PC-9 (cell line): ENCODE results near the gene ADARB2. TPM values are rescaled to one million over a fixed set of nuclear protein-coding genes. Genes with fewer than 3 reads are reported as not detected.

Source experiments
- BruUV-seq: library from RNA; stranded (reverse); fragments of 400-500 nt; replicated peaks from 2 replicates; lab custom pipeline; 2021; lab: Mats Ljungman, UMichigan
- CTCF ChIA-PET: fragments of 300-600 bp; sonication (Branson Sonifier 250); formaldehyde crosslinking; loops from one replicate; lab custom pipeline; 2022; ENCODE audit warnings: antibody characterized with exemption; lab: Charles Lee
- POLR2A ChIA-PET: fragments of 300-600 bp; sonication (Branson Sonifier 250); formaldehyde crosslinking; loops from one replicate; lab custom pipeline; 2022; ENCODE audit warnings: antibody characterized with exemption; ENCODE audit not compliant: unreplicated experiment; lab: Charles Lee
- DNase-seq, 2 experiments: peaks; one replicate each; pipeline versions ENCODE4 v3.0.0 to v3.0.0-alpha.2; 2015 to 2022; ENCODE audit warnings: mixed read lengths in 1 of 2
- H2AFZ ChIP-seq: fragments of 200-600 bp; sonication (generic); 2 replicates; pipeline ENCODE4 v1.8.1; 2017; ENCODE audit warnings: antibody characterized with exemption
- H3F3A ChIP-seq: fragments of 200-600 bp; sonication (generic); 2 replicates; pipeline ENCODE4 v1.8.1; 2017; ENCODE audit warnings: antibody characterized with exemption, mild to moderate bottlenecking, low read depth; ENCODE audit not compliant: insufficient read depth
- H3K27ac ChIP-seq: fragments of 200-600 bp; sonication (generic); 2 replicates; pipeline ENCODE4 v1.6.1; 2016; ENCODE audit warnings: mixed run types
- H3K27me3 ChIP-seq: fragments of 200-600 bp; sonication (generic); 2 replicates; pipeline ENCODE4 v1.6.1; 2016; ENCODE audit warnings: low read depth, mixed run types; ENCODE audit not compliant: insufficient read depth
- H3K36me3 ChIP-seq: fragments of 200-600 bp; sonication (generic); 2 replicates; pipeline ENCODE4 v1.6.1; 2016; ENCODE audit warnings: low read depth, mixed run types
- H3K4me1 ChIP-seq: fragments of 200-600 bp; sonication (generic); replicated peaks from 2 replicates; pipeline ENCODE4 v1.6.1; 2016; ENCODE audit warnings: mixed run types; ENCODE audit not compliant: insufficient read depth
- H3K4me2 ChIP-seq: fragments of 200-600 bp; sonication (generic); 2 replicates; pipeline ENCODE4 v1.6.1; 2017; ENCODE audit warnings: mixed run types
- H3K4me3 ChIP-seq: fragments of 200-600 bp; sonication (generic); 2 replicates; pipeline ENCODE4 v1.6.1; 2016; ENCODE audit warnings: mixed run types
- H3K79me2 ChIP-seq: fragments of 200-600 bp; sonication (generic); 2 replicates; pipeline ENCODE4 v1.6.1; 2017; ENCODE audit warnings: low read depth, mixed run types
- H3K9me2 ChIP-seq: fragments of 200-600 bp; sonication (generic); 2 replicates; pipeline ENCODE4 v1.8.1; 2017; ENCODE audit warnings: mild to moderate bottlenecking; ENCODE audit not compliant: insufficient read depth
- H3K9me3 ChIP-seq: fragments of 200-600 bp; sonication (generic); 2 replicates; pipeline ENCODE4 v1.8.1; 2016; ENCODE audit warnings: low read depth; ENCODE audit not compliant: insufficient read depth
- H4K20me1 ChIP-seq: fragments of 200-600 bp; sonication (generic); 2 replicates; pipeline ENCODE4 v1.8.1; 2017; ENCODE audit not compliant: insufficient read depth
- EZH2 ChIP-seq: fragments of 200-600 bp; sonication (generic); IDR thresholded peaks from 2 replicates; pipeline ENCODE4 v1.8.0; 2017; ENCODE audit warnings: antibody characterized with exemption, low read depth
- intact Hi-C: fragments of 100-400 bp; cut with micrococcal nuclease; formaldehyde crosslinking; loops from one replicate; pipeline ENCODE4 v1.10.0; 2022; ENCODE audit not compliant: unreplicated experiment
- total RNA-seq: library from RNA; stranded (reverse); gene quantifications from 2 replicates; pipeline ENCODE4 v1.2.3, GENCODE V29; 2021
- TF ChIP-seq, protein P1 (sequence below): fragments of 200-600 bp; sonication (generic); conservative IDR thresholded peaks from 2 replicates; pipeline ENCODE4 v1.6.1; 2017; ENCODE audit warnings: mixed run types, antibody characterized with exemption, mild to moderate bottlenecking, moderate library complexity

ADARB2 gene
- total RNA-seq, 1 experiment from 2014 or later = not detected

DNA sequence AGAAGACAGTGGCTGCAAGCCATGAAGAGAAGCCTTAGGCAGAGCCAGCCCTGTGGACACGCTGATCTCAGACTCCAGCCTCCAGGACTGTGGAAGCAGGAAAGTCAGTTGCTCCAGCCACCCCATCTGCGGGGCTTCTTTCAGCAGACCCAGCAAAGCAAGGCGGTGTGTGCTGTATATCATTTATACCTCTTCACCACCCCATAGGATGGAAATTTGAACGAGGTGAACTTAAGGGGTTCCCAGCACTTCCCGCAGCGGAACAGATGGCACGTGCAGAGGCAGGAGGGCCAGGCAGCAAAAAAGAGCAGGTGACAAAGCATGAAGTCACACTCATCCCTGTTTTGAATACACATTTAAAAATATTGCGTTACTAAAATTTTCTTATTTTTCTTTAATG is 159.4 kb downstream of the ADARB2 start:
- BruUV-seq = no TSS peak
- Histone ChIP-seq H2AFZ (no peak overlapping the region), H3K27ac (no peak overlapping the region), H3F3A (no peaks in the 10 kb centered on the region), H3K4me2 (no peak overlapping the region), H4K20me1 (no peaks in the 10 kb centered on the region), H3K4me1 (no peaks in the 10 kb centered on the region), H3K9me2 (no peaks in the 10 kb centered on the region), H3K36me3 (no peaks in the 10 kb centered on the region), H3K27me3 (peaks cover 29% of the 10 kb centered on the region), H3K4me3 (no peak overlapping the region), H3K79me2 (no peaks in the 10 kb centered on the region), H3K9me3 (no peaks in the 10 kb centered on the region)
- CTCF ChIA-PET = no interaction called here
- TF ChIP-seq, protein P1, sequence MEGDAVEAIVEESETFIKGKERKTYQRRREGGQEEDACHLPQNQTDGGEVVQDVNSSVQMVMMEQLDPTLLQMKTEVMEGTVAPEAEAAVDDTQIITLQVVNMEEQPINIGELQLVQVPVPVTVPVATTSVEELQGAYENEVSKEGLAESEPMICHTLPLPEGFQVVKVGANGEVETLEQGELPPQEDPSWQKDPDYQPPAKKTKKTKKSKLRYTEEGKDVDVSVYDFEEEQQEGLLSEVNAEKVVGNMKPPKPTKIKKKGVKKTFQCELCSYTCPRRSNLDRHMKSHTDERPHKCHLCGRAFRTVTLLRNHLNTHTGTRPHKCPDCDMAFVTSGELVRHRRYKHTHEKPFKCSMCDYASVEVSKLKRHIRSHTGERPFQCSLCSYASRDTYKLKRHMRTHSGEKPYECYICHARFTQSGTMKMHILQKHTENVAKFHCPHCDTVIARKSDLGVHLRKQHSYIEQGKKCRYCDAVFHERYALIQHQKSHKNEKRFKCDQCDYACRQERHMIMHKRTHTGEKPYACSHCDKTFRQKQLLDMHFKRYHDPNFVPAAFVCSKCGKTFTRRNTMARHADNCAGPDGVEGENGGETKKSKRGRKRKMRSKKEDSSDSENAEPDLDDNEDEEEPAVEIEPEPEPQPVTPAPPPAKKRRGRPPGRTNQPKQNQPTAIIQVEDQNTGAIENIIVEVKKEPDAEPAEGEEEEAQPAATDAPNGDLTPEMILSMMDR = no peak
- TF ChIP-seq EZH2 = no peak
- POLR2A ChIA-PET = no interaction called here
- no peak for DNase-seq
- intact Hi-C loops = no loop called here

DNA sequence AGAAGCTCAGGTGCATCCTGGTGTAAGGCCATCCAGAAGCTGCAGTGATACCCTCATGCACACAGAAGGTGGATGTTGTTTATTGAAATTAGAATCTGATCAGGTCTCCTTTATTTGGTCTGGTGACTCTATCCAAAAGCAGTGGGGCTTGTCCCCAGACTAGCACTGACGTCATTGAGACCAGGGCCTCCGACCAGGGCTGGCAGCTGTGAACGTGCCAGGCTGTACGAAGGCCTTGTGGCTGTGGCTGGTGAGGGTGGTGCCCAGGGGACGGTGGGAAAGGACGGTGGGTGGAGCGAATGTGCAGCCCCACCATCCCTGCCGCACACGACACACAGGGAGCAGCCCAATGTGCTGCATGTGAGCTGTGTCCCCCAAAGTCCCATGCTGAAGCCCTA is 160.0 kb downstream of the ADARB2 start:
- DNase-seq = no peak
- intact Hi-C loops = no loop called here
- no peak overlapping the region for H3K27ac ChIP-seq
- no peak for TF ChIP-seq EZH2
- TF ChIP-seq, protein P1 = no peak
- H3K4me3 ChIP-seq = no peak overlapping the region
- H3F3A ChIP-seq = no peaks in the 10 kb centered on the region
- H3K4me1 ChIP-seq = no peaks in the 10 kb centered on the region
- ChIA-PET CTCF (no interaction called here), POLR2A (no interaction called here)
- no TSS peak for BruUV-seq
- no peak overlapping the region for H2AFZ ChIP-seq
- H3K4me2 ChIP-seq = no peak overlapping the region
- no peaks in the 10 kb centered on the region for H3K9me3 ChIP-seq
- H3K36me3 ChIP-seq = no peaks in the 10 kb centered on the region
- peaks cover 29% of the 10 kb centered on the region for H3K27me3 ChIP-seq
- H3K79me2 ChIP-seq = no peaks in the 10 kb centered on the region
- H4K20me1 ChIP-seq = no peaks in the 10 kb centered on the region
- H3K9me2 ChIP-seq = no peaks in the 10 kb centered on the region

DNA sequence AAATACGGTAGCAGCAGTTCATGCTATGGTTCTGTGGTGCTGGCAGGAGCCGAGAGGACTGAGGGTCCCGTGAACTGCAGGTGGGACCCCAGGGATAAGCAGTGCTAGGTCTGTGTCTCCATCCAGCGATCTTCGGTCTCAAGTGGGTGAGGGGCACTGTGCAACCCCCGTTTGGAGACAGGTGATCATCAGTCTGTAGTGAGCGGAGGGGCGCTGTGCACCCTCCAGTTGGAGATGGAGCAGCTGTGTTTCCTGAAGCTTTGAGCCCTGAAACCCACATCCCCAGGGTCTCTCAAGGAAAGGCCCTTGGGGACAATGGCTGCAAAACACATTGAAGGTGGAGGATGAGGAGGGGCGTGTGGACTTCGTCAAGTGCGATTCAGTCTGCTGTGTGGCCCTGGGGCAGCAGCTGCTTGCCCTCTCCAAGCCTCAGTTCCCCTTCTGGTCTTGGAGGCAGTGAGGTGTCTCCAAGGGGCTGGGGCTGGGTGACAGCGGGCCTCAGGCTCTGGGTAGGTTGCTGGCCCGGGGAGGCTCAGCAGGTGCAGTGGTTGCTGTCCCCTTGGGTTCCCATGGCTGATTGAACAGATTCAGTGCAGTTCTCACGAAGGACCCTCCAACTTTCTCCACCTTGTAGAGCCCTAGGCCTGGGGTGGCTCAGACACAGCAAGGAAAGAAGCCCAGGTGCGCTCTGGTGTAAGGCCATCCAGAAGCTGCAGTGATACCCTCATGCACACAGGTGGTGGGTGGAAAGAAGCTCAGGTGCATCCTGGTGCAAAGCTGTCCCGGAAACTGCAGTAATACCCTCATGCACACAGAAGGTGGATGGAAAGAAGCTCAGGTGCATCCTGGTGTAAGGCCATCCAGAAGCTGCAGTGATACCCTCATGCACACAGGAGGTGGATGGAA is 160.6 kb downstream of the ADARB2 start:
- H3K4me1 ChIP-seq = no peaks in the 10 kb centered on the region
- H3F3A ChIP-seq = no peaks in the 10 kb centered on the region
- no peak overlapping the region for H3K4me2 ChIP-seq
- ChIA-PET POLR2A (no interaction called here), CTCF (no interaction called here)
- no peak overlapping the region for H3K4me3 ChIP-seq
- intact Hi-C loops = no loop called here
- no peaks in the 10 kb centered on the region for H3K9me2 ChIP-seq
- H3K36me3 ChIP-seq = no peaks in the 10 kb centered on the region
- no peaks in the 10 kb centered on the region for H3K79me2 ChIP-seq
- no peak overlapping the region for H2AFZ ChIP-seq
- TF ChIP-seq EZH2 = no peak
- TF ChIP-seq, protein P1 = no peak
- H3K27me3 ChIP-seq = peaks cover 29% of the 10 kb centered on the region
- H3K27ac ChIP-seq = no peak overlapping the region
- DNase-seq = no peak
- H4K20me1 ChIP-seq = no peaks in the 10 kb centered on the region
- no peaks in the 10 kb centered on the region for H3K9me3 ChIP-seq
- no TSS peak for BruUV-seq
